GM12801 (cell line): Measurements from ENCODE around the gene C8A.

Experiments
- CTCF ChIP-seq: IDR thresholded peaks from one replicate; pipeline ENCODE4 v1.5.1; 2011; ENCODE audit warnings: control low read depth; ENCODE audit not compliant: insufficient read length; ENCODE audit errors: extremely low read depth

C8A gene

GRCh38 chr1:56915960-56916359, 61.4 kb downstream of the C8A start:
- no peak for TF ChIP-seq CTCF

GRCh38 chr1:56916630-56917029, 62.0 kb downstream of the C8A start:
- no peak for TF ChIP-seq CTCF

- no peak for TF ChIP-seq CTCF
Observed at GRCh38 chr1:56917356-56917755, 62.8 kb downstream of the C8A start.

- TF ChIP-seq CTCF = no peak
Observed at GRCh38 chr1:56920591-56921001, 66.0 kb downstream of the C8A start.

- no peak for TF ChIP-seq CTCF
Observed at GRCh38 chr1:56921479-56921878, 66.9 kb downstream of the C8A start.

GRCh38 chr1:56922070-56922469, 67.5 kb downstream of the C8A start:
- no peak for TF ChIP-seq CTCF

- TF ChIP-seq CTCF = no peak
Observed at GRCh38 chr1:56922507-56922906, 67.9 kb downstream of the C8A start.

- no peak for TF ChIP-seq CTCF
Observed at GRCh38 chr1:56923201-56923600, 68.6 kb downstream of the C8A start.
